SU-DHL-6 (cell line): Measurements from ENCODE around the gene PRKN.

Experiments
- CTCF ChIP-seq: fragments of 200-600 bp; sonication (generic); IDR thresholded peaks from one replicate; pipeline ENCODE4 v1.5.1; 2017; ENCODE audit warnings: antibody characterized with exemption, mild to moderate bottlenecking, low read length, moderate library complexity; ENCODE audit not compliant: insufficient read depth, poor library complexity, severe bottlenecking
- EZH2phosphoT487 ChIP-seq: fragments of 200-600 bp; sonication (generic), shearing (Covaris generic); conservative IDR thresholded peaks from 2 replicates; pipeline ENCODE4 v1.6.1; 2018; ENCODE audit warnings: mild to moderate bottlenecking, antibody characterized with exemption, low read length, moderate library complexity, mixed read lengths

GRCh38 chr6:162292915-162293314 lies 434.7 kb downstream of the PRKN start:
- TF ChIP-seq CTCF (no peak), EZH2phosphoT487 (no peak)
